Stimulated activated CD4-positive, alpha-beta T cell treated with anti-CD3 and anti-CD28 coated beads, Interleukin-4, amount 100 ng/mL, for 1 hour (primary cell): Measurements from ENCODE around the gene TRIM58.

ENCODE experiments used
- DNase-seq: peaks from one replicate; pipeline ENCODE4 v3.0.0-alpha.2; 2020

The TRIM58 gene

DNA sequence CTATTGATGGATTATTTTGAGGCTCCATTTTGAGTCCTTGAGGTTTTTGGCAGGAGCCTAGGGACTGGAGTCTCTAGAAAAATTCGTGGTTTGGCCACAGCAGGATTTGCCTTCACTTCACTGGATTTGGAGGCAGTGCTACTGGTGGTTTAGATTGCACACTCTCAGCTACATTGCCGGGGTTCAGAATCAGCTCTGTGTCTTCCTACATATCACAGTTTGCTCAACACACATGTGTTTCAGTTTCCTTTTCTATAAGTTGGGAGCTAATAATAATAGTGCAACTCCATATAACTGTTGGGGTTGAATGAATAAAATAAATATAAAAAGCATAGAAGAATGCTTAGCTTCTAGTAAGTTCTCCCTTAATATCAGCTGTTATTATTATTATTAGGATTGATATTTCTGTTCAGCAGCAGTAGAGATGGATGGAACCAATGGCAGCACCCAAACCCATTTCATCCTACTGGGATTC lies 38.2 kb downstream of the TRIM58 start, which contains the start of gene OR2W3:
TSS of gene OR2W3 (plus strand) at position 425 of the 475 bp plus-strand sequence. CDS start at position 425, 0 bp downstream.
- DNase-seq, result no peak

DNA sequence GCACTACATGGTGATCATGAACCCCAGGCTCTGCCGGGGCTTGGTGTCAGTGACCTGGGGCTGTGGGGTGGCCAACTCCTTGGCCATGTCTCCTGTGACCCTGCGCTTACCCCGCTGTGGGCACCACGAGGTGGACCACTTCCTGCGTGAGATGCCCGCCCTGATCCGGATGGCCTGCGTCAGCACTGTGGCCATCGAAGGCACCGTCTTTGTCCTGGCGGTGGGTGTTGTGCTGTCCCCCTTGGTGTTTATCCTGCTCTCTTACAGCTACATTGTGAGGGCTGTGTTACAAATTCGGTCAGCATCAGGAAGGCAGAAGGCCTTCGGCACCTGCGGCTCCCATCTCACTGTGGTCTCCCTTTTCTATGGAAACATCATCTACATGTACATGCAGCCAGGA lies 39.0 kb downstream of the TRIM58 start:
- DNase-seq, result no peak

DNA sequence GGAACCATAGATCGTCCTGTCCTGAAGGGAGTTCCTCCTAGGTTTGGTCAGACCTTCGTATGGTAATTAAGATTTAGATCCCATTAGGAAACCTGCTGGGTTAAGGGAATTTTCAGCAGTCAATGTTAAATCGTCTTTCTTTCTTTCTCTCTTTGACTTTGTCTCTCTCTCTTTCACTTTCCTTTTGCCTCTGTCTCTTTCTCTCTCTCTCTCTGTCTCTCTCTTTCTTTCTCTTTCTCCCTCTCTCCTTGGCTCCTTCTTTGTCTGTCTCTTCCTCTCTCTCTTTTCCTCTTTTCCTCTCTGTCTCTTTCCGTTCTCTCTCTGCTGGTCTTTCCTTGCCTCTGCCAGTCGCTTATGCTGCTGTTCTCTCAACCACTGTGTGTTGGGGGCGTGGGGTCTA lies 47.1 kb downstream of the TRIM58 start:
- DNase-seq, result no peak

DNA sequence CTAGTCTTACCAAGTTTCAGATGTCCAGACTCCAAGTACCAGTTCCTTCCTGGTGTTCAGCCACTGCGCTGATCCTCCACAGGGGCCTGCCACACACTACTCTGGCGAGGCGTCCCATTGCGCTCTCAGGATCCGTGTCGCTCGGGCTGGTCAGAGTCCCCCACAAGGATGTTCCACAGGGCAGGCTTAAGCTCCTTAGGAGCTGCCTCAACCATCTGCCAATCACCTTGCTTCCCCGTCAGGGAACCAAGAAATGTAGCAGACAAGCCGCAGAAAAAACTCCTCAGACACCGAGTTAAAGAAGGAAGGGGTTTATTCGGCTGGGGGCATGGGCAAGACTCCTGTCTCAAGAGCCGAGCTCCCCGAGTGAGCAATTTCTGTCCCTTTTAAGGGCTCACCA lies 48.2 kb downstream of the TRIM58 start:
- DNase-seq, result no peak

- DNase-seq, result no peak
Measured at GRCh38 chr1:247905910-247906503, 49.0 kb downstream of the TRIM58 start.

- DNase-seq, result no peak
Measured at GRCh38 chr1:247906504-247907047, 49.6 kb downstream of the TRIM58 start.

- no peak for DNase-seq
Measured at GRCh38 chr1:247908766-247909165, 51.8 kb downstream of the TRIM58 start.

GRCh38 chr1:247913786-247914185 lies 56.8 kb downstream of the TRIM58 start:
- DNase-seq, result no peak

- DNase-seq, result no peak
Measured at GRCh38 chr1:247914941-247915662, 58.1 kb downstream of the TRIM58 start.

GRCh38 chr1:247919952-247920351 lies 63.0 kb downstream of the TRIM58 start, which contains the start of gene OR2T8:
Gene OR2T8, plus strand, starts transcription at chr1:247920252. Its CDS starts 766 bp downstream, at chr1:247921018.
- DNase-seq, result no peak

DNA sequence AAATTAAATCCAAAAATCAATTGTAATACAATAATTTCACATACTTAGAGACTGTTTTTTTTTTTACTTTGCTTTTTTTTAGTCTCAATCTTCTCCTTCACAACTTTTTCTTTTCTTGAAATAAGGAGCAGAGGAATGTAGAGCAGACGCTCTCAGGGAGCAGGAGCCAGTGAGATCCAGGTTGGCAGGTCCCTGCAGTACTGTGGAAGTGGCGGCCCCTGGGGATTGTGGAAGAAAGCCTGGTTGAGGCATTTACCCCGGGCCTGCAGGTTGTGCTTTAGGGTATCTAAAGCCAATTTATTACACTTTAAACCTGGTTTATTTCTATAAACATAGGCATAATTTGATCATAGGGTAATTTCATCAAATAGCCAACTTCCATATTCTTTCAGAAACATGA lies 67.0 kb downstream of the TRIM58 start:
- no peak for DNase-seq

GRCh38 chr1:247924868-247925267 lies 67.9 kb downstream of the TRIM58 start, which contains the start of gene OR2AJ1:
Gene OR2AJ1, plus strand, starts transcription at chr1:247924889. Its CDS starts 8,880 bp downstream, at chr1:247933769.
- no peak for DNase-seq
